DMS114 treated with DMSO at 0.1 percent for 48 hours (cell line): ENCODE data around the gene KRTAP4-8.
"Not testable (repeated sequence)": the region's sequence is repeated elsewhere in the genome, so short reads cannot be mapped to it uniquely, and the experiment has no call there.

Experiments
- DNase-seq: peaks from one replicate; lab custom pipeline; 2025; ENCODE audit not compliant: unreplicated experiment; lab: John Stamatoyannopoulos, UW

The KRTAP4-8 gene

GRCh38 chr17:41108728-41109386 lies 10.9 kb upstream of the KRTAP4-8 start:
- DNase-seq: not testable (repeated sequence)

GRCh38 chr17:41107941-41108450 lies 10.1 kb upstream of the KRTAP4-8 start:
- DNase-seq: no peak

GRCh38 chr17:41105347-41105746 lies 7.4 kb upstream of the KRTAP4-8 start, which contains the start of gene KRTAP4-9:
KRTAP4-9 (plus strand) TSS chr17:41105389; CDS start chr17:41105389, 0 bp downstream.
- not testable (repeated sequence) for DNase-seq

- DNase-seq: not testable (repeated sequence)
Observed at GRCh38 chr17:41104386-41105038, 6.6 kb upstream of the KRTAP4-8 start.

- no peak for DNase-seq
Observed at GRCh38 chr17:41103896-41104295, 6.0 kb upstream of the KRTAP4-8 start.

- DNase-seq: no peak
Observed at GRCh38 chr17:41101586-41102259, 3.8 kb upstream of the KRTAP4-8 start, which contains the start of gene KRTAP4-16. KRTAP4-16 (minus strand) TSS chr17:41102209; CDS start chr17:41102209, 0 bp downstream.

- DNase-seq: not testable (repeated sequence)
Observed at GRCh38 chr17:41099682-41100480, 1.9 kb upstream of the KRTAP4-8 start.

GRCh38 chr17:41098481-41098880 lies 539 bp upstream of the KRTAP4-8 start:
- DNase-seq: no peak

- DNase-seq: no peak
Observed at GRCh38 chr17:41096055-41096454, 1.9 kb downstream of the KRTAP4-8 start.

GRCh38 chr17:41088760-41089352 lies 9.1 kb downstream of the KRTAP4-8 start:
- not testable (repeated sequence) for DNase-seq

- DNase-seq: not testable (repeated sequence)
Observed at GRCh38 chr17:41084100-41084856, 13.7 kb downstream of the KRTAP4-8 start, which contains the start of gene KRTAP4-7. KRTAP4-7 (plus strand) TSS chr17:41084150; CDS start chr17:41084207, 57 bp downstream.

GRCh38 chr17:41083427-41083826 lies 14.5 kb downstream of the KRTAP4-8 start:
- not testable (repeated sequence) for DNase-seq

GRCh38 chr17:41082626-41083025 lies 15.3 kb downstream of the KRTAP4-8 start:
- no peak for DNase-seq

- DNase-seq: no peak
Observed at GRCh38 chr17:41076788-41077187, 21.2 kb downstream of the KRTAP4-8 start.

GRCh38 chr17:41073676-41074075 lies 24.3 kb downstream of the KRTAP4-8 start:
- DNase-seq: no peak

GRCh38 chr17:41071606-41072360 lies 26.2 kb downstream of the KRTAP4-8 start:
- no peak for DNase-seq

GRCh38 chr17:41069031-41069430 lies 28.9 kb downstream of the KRTAP4-8 start:
- no peak for DNase-seq

GRCh38 chr17:41067281-41067680 lies 30.7 kb downstream of the KRTAP4-8 start:
- no peak for DNase-seq
